Stimulated activated CD8-positive, alpha-beta memory T cell treated with anti-CD3 and anti-CD28 coated beads, Interleukin-12 subunit alpha, Interleukin-12 subunit beta, amount 100 ng/mL, for 1 hour (primary cell): ENCODE results near the gene DNER.

Source experiments
- DNase-seq: peaks from one replicate; pipeline ENCODE4 v3.0.0-alpha.2; 2020; ENCODE audit warnings: low read depth

The DNER gene

DNA sequence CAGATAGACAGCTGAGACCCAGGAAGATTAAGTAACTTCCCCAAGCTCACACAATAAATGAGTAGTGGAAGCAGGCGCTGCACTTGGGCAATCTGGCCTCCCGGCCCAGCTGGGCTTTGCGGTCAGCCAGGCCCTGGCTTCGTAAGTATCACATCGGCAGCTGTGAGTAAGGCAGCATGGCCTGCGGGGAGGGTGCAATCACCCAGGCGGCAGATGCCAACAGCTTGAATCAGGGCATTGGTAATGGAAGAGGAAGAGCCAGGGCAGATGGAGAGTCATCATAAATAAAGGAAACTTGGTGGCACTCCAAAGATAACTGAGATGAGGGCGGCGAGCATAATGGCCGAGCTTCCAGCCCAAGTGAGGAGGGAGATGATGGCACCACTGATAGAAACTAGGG, 225.3 kb downstream of the DNER start:
- DNase-seq: no peak

DNA sequence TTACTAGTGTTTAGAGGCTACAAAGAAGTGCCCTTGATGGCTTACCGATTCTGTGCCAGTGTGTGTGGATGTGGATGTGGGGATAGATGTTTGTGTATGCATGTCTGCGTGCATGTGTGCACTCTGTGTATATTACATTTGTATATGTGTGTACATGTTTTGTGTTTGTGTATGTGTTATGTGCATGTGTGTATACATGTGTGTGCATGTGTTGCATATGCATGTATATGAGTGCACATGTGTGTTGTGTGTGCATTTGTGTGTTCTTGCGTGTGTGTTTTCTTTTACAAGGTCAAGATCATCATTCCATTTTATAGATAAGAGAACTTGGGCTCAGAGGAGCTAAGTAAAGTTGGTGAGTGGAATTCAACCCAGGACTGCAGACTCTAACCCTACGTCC, 226.1 kb downstream of the DNER start:
- no peak for DNase-seq

- DNase-seq: no peak
Observed at GRCh38 chr2:229486673-229487072, 227.7 kb downstream of the DNER start.

GRCh38 chr2:229485857-229486256, 228.5 kb downstream of the DNER start:
- no peak for DNase-seq

DNA sequence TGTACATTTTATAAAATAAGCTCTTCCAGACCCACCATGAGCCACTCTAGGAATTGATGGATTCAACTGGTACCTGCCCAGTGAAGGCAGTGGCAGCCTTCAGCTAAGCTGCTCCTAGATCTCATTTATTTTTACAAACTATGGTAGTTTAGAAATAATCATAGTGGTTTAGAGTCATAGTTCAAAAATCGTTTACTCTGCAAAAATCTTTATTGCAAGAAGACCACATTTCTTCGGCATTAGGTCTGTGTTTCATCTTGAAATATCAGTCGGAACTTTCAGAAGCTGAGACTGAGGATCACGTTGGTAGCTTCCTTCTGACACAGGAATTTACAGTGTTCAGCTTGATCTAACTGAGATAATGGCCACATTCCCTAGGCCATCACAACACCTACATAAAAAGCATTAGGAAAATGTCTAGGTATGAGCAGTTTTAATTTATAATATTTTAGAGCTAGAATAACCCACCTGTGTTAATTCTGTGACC, 237.0 kb downstream of the DNER start:
- no peak for DNase-seq

DNA sequence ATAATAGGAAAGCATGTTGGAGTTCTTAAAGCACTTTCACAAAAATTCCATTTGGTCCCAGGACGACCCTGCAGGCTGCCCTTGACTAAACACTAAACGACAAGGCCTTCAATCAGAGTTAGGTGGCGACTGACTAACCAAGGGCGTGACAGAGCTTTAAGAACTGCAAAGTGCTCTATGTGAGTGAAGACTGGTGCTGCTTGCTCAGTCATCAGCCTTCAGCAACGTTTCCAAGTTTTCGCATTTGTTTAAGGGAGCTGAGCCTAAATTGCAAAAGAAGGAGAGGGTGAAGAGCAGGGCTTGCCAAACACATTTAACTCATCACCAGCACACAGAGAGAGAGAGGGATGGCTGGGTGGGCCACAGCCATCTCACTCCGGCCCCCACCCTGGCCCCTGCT, 238.6 kb downstream of the DNER start:
- DNase-seq: no peak

DNA sequence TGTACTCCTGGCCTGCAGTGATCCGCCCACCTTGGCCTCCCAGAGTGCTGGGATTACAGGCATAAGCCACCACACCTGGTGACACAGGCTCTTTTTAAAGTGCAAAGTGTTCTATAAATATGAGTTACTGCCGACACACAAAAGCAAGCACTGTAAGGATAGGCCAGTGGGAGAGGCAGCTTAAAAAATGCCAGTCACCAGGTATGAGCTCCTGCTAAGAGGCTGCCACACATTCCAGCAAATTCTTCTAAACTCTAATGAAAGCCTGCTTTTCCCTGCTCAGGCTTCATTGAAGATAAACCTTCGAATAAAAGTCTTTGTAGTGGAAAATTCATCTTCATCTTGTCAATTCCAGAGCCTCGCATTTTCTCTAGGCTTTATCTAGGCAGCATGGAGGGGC, 240.2 kb downstream of the DNER start:
- DNase-seq: no peak

- DNase-seq: no peak
Observed at GRCh38 chr2:229470781-229471180, 243.6 kb downstream of the DNER start.

GRCh38 chr2:229467783-229468182, 246.6 kb downstream of the DNER start:
- DNase-seq: no peak

DNA sequence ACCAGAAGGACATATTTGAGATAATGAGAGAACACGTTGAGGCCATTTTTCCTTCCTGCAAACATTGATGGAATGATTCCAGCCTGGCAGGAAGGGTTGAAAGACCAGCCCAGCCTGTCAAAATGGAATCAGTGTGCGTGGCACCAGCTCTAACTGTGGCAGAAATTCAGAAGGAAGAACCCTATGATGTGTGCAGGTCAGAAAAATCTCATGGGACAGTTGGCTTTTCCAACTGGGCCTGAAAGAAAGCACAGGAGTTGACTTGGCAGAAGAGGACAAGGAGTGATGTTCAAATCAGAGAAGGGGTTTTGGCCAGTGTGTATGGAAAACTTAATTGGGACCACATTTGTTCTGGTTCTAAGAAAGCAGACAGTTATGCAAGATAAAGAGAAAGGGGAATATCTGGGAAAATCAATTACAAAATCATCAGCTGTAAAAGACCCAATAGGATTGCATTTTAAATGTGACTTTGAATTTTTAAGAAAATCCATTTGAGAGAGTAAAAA, 250.5 kb downstream of the DNER start:
- DNase-seq: no peak

DNA sequence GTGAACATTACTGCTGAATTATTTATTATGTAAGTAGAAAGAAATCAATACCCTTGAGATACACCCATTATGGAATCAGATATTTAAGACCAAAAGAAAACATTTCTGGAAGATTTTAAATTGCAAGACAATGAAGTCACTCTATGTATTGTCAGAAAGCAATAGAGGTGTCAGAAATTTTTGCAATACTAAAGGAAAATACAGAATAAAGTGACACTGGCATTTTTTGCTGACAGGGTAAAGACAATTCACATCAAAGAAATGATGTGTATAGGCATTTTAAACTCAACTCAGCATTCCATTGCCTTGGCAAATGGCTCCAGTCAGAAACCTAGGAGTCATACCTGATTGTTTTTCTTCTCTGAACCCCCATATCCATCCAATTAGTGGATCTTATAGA, 252.2 kb downstream of the DNER start:
- no peak for DNase-seq

GRCh38 chr2:229456091-229456490, 258.3 kb downstream of the DNER start:
- no peak for DNase-seq

- no peak for DNase-seq
Observed at GRCh38 chr2:229454934-229455631, 259.3 kb downstream of the DNER start.

DNA sequence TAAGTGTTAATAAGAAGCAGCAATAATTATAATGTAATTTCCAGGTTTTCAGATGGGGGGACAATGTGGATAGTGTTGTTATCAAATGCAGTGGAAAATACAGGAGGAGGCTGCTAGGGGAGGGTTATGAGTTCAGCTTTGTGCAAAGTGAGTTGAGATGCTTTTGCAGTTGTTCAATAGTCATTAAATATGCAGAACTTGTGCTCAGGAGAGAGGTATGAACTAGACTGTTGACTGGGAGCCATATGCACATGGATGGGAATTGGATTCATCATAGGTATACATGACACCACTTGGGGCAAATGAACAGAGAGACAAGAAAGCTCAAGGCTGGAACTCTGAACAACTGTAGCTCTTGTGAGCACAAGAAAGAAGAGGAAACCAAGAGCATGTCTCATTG, 261.1 kb downstream of the DNER start:
- no peak for DNase-seq

DNA sequence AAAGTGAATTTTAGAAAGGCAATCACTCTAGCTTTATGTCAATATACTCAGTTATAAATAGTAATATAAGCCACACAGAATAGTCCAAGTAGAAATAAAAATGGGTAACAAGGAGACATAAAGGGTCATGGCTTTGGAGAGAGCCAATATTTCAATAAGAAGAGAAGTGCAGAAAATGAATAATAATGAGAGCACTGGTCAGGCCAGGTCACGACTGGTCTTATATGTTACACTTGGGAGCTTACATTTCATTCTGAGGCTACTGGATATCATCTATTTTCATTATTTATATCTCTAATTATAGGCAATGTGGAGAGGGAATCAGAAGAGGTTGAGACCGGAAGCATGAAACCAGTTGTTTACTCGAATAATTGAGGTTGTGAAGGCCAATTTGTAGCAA, 262.5 kb downstream of the DNER start:
- no peak for DNase-seq

- DNase-seq: no peak
Observed at GRCh38 chr2:229447227-229447626, 267.1 kb downstream of the DNER start.

GRCh38 chr2:229446350-229446749, 268.0 kb downstream of the DNER start:
- no peak for DNase-seq

GRCh38 chr2:229445501-229446211, 268.7 kb downstream of the DNER start:
- no peak for DNase-seq

DNA sequence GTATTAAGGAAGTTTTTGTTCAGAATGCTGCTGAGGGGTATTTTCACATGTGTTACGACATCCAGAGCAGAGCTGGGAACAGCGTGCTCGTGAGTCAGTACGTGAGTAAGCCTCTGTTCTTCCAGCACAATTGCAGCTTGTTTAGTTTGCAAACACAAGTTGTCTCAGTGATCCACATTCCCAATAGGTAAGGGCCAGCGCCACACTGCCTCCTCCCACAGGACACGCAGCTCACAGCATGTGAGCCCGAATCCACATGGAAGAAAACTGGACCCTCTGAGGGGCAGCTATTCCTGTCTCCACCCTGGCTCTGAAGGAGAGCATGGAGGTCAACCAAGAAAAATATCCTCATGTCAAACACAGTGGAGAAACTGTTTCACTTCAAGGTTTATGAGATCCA, 269.3 kb downstream of the DNER start:
- DNase-seq: no peak

DNA sequence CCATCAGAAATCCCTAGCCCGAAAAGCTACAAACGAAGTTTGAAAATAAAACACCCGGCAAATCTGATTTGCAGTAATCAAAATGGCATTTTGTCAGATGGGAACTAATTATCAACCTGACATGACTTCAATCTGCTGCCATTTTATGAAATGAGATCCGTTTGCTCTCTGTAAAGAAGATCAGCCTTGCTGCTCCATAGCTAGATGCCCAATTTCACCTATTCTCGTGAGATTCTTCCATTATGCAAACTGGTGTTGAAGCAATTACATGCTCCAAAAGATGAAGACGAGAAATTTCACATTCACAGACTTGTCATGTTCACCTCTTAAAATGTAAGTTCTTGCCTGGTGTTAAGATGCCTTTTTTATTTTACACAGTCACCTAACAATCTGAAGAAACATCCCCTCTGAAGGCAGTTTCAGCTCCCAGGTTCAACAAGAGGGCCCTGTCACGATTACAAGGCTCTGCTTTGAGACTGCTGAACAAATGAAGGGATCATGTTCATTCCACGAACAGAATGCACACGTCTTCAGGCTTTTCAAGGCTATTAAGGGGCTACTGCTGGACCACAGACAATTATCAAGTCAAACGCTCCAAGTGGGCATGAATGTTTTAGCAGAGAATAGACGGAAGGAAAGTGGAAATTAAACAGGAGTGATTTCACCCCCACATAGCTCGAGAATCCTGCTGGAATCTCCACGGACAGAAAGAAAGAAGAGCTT, 270.6 kb downstream of the DNER start:
- no peak for DNase-seq

DNA sequence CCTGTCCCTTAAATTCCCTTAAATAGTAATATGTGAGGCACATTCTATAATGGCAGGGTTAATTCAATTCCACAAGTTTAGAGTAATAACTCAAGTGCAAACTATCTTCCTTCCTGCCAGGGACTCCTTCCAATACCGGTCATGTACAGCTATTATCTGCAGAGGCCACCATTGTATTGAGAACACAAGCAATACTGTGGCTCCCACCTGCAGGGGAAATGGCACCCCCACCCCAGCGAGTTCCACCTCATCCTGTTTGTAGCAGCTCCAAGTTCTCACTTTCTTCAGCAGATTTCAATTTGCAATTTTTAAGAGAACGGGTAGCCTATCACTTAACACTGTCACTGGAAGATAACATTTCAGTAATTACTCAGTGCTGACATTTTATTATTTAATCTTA, 271.2 kb downstream of the DNER start:
- no peak for DNase-seq

DNA sequence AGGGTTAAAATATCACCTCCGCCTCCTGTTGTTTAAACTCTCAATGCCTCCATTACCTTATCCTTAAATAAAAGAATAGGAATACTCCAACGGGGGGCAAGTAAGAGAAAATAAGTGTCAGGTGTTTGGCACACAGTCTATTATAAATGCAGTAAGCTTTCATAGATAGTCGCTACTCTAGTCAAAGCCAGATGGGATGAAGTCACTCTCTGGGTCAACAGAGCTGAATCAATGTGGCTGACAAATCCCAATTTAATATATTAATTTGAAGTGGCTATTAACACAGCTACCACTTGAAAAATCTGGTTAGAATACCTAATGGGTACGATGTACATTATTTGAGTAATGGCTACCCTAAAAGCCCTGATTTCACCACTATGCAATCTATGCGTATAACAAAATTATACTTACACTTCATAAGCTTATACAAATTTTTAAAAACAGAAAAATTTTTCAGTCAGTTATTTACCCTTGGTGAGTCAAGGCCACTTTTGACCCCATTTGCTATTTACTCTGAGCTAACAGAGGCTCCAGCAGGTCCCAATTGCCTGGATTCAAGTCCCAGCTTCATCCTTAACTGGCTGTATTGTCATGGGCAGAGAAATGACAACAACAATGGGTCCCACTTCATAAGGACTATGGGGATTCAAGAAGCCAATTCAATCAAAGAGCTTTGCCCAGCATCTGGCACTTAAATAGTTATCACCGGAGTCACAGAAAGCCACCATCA, 275.8 kb downstream of the DNER start:
- DNase-seq: no peak
